HepG2 (cell line): ENCODE results near the gene ATG4B. TPM values are rescaled to one million over a fixed set of nuclear protein-coding genes. Genes with fewer than 3 reads are reported as not detected.
A peak's percentile ranks its signal among the peaks of the same experiment; 100 is the strongest.

Source experiments
- ATF4 ChIP-seq, 2 experiments: fragments of 450-650 bp in 1 of 2; sonication (generic) in 1 of 2; formaldehyde crosslinking; IDR thresholded peaks; 2 replicates each; pipeline versions ENCODE4 v1.5.0 to v1.8.0; 2020 to 2022; ENCODE audit warnings: mild to moderate bottlenecking in 1 of 2, missing genetic modification reagents in 1 of 2
- ERF ChIP-seq: IDR thresholded peaks from 2 replicates; pipeline ENCODE4 v1.6.1; 2018; ENCODE audit warnings: missing biosample characterization, missing genetic modification reagents
- HINFP ChIP-seq: sonication (generic); formaldehyde crosslinking; IDR thresholded peaks from 2 replicates; pipeline ENCODE4 v1.4.0; 2020; ENCODE audit warnings: low read depth, mild to moderate bottlenecking, missing genetic modification reagents
- HOMEZ ChIP-seq: IDR thresholded peaks from 2 replicates; pipeline ENCODE4 v1.6.1; 2016; ENCODE audit warnings: low read depth
- KDM1A ChIP-seq: IDR thresholded peaks from 2 replicates; pipeline ENCODE4 v1.6.1; 2016; ENCODE audit warnings: missing compliant biosample characterization
- MED1 ChIP-seq: sonication (generic); formaldehyde crosslinking; IDR thresholded peaks from 2 replicates; pipeline ENCODE4 v1.4.0; 2020; ENCODE audit warnings: missing genetic modification reagents
- MXD3 ChIP-seq: IDR thresholded peaks from 2 replicates; pipeline ENCODE4 v1.6.1; 2016; ENCODE audit warnings: mild to moderate bottlenecking, missing biosample characterization, missing genetic modification reagents
- MZF1 ChIP-seq: sonication (generic); formaldehyde crosslinking; IDR thresholded peaks from 2 replicates; pipeline ENCODE4 v1.8.1; 2023; ENCODE audit warnings: mild to moderate bottlenecking, missing genetic modification reagents, borderline replicate concordance
- NFRKB ChIP-seq: fragments of 450-650 bp; IDR thresholded peaks from 2 replicates; pipeline ENCODE4 v1.6.1; 2017
- SALL1 ChIP-seq: sonication (generic); formaldehyde crosslinking; IDR thresholded peaks from 2 replicates; pipeline ENCODE4 v1.8.0; 2022; ENCODE audit warnings: mild to moderate bottlenecking, missing genetic modification reagents
- SNAPC2 ChIP-seq: sonication (generic); formaldehyde crosslinking; IDR thresholded peaks from 2 replicates; pipeline ENCODE4 v1.8.1; 2022; ENCODE audit warnings: mild to moderate bottlenecking, missing genetic modification reagents
- TBX2 ChIP-seq: sonication (generic); formaldehyde crosslinking; IDR thresholded peaks from 2 replicates; pipeline ENCODE4 v1.5.0; 2020; ENCODE audit warnings: missing genetic modification reagents, mild to moderate bottlenecking, borderline replicate concordance
- TCF7 ChIP-seq: sonication (generic); IDR thresholded peaks from 2 replicates; pipeline ENCODE4 v1.6.1; 2016; ENCODE audit warnings: antibody characterized with exemption, low read depth
- ZBTB10 ChIP-seq: sonication (generic); formaldehyde crosslinking; IDR thresholded peaks from 2 replicates; pipeline ENCODE4 v1.4.0; 2020; ENCODE audit warnings: missing genetic modification reagents, borderline replicate concordance
- ZNF230 ChIP-seq: sonication (generic); formaldehyde crosslinking; IDR thresholded peaks from 2 replicates; pipeline ENCODE4 v1.4.0; 2020; ENCODE audit warnings: mild to moderate bottlenecking, missing genetic modification reagents
- ZNF280D ChIP-seq: sonication (generic); formaldehyde crosslinking; IDR thresholded peaks from 2 replicates; pipeline ENCODE4 v1.5.1; 2020; ENCODE audit warnings: mild to moderate bottlenecking, missing genetic modification reagents
- ZNF547 ChIP-seq: sonication (generic); formaldehyde crosslinking; IDR thresholded peaks from 2 replicates; pipeline ENCODE4 v1.5.1; 2020; ENCODE audit warnings: mild to moderate bottlenecking, missing genetic modification reagents
- ZNF775 ChIP-seq: sonication (generic); formaldehyde crosslinking; IDR thresholded peaks from 2 replicates; pipeline ENCODE4 v1.4.0; 2020; ENCODE audit warnings: missing genetic modification reagents, mild to moderate bottlenecking, moderate library complexity, borderline replicate concordance
- ZNF841 ChIP-seq: sonication (generic); formaldehyde crosslinking; IDR thresholded peaks from 2 replicates; pipeline ENCODE4 v1.8.1; 2023; ENCODE audit warnings: missing genetic modification reagents, borderline replicate concordance
- ZSCAN22 ChIP-seq: sonication (generic); formaldehyde crosslinking; IDR thresholded peaks from 2 replicates; pipeline ENCODE4 v1.4.0; 2020; ENCODE audit warnings: mild to moderate bottlenecking, missing genetic modification reagents
- polyA plus RNA-seq, 8 experiments: library from polyadenylated mRNA; depleted of rRNA in 3 of 8; stranded (reverse) in 7 of 8; unstranded in 1 of 8; fragments of >200 nt; fragmentation: Illumina TruSeq in 4 of 8; extraction: Trizol in 4 of 8; gene quantifications; 2 replicates each; pipeline versions ENCODE4 v1.2.1 to v1.2.3, GENCODE V29; 2011 to 2016; ENCODE audit warnings: low read depth in 4 of 8, missing spikeins in 1 of 8, mixed read lengths in 1 of 8; ENCODE audit not compliant: insufficient read depth in 1 of 8
- total RNA-seq, 5 experiments: library from RNA; depleted of rRNA; stranded (reverse); fragments of >200 nt; fragmentation: Illumina TruSeq; extraction: Trizol; gene quantifications; 2 replicates each; pipeline ENCODE4 v1.2.3, GENCODE V29; 2016; ENCODE audit warnings: low read depth in 1 of 5

ATG4B gene
- total and polyA plus RNA-seq, 2 of the 13 experiments (the other 11 are each of a cell fraction or from before 2014, with no cell fraction given) = 95.5 to 239 TPM

GRCh38 chr2:241653210-241653750 is 15.8 kb downstream of the ATG4B start (continued):
- peak; percentile 79 for TF ChIP-seq ZNF280D (CRISPR knock-in tag)
- peak; percentile 90 for TF ChIP-seq ERF (CRISPR knock-in tag)
- TF ChIP-seq ATF4 (CRISPR knock-in tag; IDR thresholded peaks at IDR 0.05) = no peak
- no peak for TF ChIP-seq ZNF841 (CRISPR knock-in tag)
- peak; percentile 72; the same call in 1 of the 2 replicates for TF ChIP-seq MXD3 (CRISPR knock-in tag)
- no peak for TF ChIP-seq NFRKB
- no peak for TF ChIP-seq SNAPC2 (CRISPR knock-in tag)
- TF ChIP-seq ZNF775 = no peak
- no peak for TF ChIP-seq ZBTB10 (CRISPR knock-in tag)
- TF ChIP-seq ZNF547 (CRISPR knock-in tag) = no peak
- TF ChIP-seq MED1 (CRISPR knock-in tag) = peak; percentile 94
- TF ChIP-seq HINFP = no peak
- no peak; the same call in 1 of the 2 replicates for TF ChIP-seq TCF7
- no peak for TF ChIP-seq KDM1A (CRISPR knock-in tag)
- TF ChIP-seq TBX2 (CRISPR knock-in tag) = peak; percentile 88; the same call in 1 of the 2 replicates
- TF ChIP-seq SALL1 (CRISPR knock-in tag) = peak; percentile 94
- no peak for TF ChIP-seq ZSCAN22
- TF ChIP-seq ZNF230 (CRISPR knock-in tag) = peak; percentile 59
- no peak for TF ChIP-seq MZF1 (CRISPR knock-in tag)
- peak; percentile 90 for TF ChIP-seq HOMEZ
